Measurements from ENCODE around the gene FBXW8.

Gene FBXW8, protein sequence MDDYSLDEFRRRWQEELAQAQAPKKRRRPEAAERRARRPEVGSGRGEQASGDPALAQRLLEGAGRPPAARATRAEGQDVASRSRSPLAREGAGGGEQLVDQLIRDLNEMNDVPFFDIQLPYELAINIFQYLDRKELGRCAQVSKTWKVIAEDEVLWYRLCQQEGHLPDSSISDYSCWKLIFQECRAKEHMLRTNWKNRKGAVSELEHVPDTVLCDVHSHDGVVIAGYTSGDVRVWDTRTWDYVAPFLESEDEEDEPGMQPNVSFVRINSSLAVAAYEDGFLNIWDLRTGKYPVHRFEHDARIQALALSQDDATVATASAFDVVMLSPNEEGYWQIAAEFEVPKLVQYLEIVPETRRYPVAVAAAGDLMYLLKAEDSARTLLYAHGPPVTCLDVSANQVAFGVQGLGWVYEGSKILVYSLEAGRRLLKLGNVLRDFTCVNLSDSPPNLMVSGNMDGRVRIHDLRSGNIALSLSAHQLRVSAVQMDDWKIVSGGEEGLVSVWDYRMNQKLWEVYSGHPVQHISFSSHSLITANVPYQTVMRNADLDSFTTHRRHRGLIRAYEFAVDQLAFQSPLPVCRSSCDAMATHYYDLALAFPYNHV

DNA sequence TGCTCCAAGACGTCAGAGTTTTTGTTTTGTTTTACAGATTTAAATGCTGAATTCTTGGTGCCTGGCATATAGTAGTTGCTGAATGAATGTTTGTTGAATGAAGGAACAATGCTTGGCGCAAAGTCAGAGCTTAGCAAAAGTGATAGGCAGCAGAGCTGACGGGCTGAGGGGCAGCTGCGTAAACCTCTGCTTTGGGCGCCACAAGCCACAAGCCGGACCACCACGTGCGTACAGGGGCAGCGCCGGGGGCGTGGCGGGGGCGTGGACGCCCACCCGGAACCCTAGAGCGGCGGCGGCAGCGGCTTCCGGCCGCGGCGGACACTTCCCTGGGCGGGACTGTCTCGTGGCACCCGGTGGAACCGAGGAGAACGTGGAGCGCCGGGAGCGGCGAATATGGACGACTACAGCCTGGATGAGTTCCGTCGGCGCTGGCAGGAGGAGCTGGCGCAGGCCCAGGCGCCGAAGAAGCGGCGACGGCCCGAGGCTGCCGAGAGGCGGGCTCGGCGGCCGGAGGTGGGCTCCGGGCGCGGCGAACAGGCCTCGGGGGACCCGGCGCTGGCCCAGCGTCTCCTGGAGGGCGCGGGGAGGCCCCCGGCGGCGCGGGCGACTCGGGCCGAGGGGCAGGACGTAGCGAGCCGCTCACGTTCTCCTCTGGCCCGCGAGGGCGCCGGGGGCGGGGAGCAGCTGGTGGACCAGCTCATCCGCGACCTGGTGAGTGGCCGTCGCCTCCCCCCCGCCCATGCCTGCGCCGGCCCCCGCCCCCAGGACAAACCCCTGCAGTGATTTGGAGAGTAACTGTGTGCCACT, at the start of gene FBXW8:
Gene FBXW8 (plus strand): TSS at position 306 of the 807 bp plus-strand sequence. CDS start 88 bp downstream, at position 394.
- peak; percentile 64 for DNase-seq

DNA sequence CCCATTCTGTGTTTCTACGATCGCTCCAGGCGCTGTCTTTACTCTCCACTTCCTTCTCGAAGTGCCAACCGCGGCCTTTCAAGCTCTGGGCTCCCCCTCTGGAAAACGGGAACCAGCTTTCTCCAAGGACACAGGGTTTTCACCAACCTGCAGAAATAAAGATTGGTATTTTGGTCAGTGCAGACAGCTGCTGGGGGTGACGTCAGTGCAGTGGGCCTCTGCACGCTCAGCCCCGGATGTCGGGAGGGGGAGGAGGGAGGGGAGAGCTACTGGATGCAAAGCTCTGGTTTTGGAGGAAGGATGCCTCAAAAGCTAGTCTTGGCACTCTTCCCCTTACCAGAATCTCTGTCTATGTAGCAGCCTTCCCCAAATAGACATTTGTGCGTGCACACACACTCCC, 49.4 kb upstream of the FBXW8 start:
- no peak for DNase-seq

DNA sequence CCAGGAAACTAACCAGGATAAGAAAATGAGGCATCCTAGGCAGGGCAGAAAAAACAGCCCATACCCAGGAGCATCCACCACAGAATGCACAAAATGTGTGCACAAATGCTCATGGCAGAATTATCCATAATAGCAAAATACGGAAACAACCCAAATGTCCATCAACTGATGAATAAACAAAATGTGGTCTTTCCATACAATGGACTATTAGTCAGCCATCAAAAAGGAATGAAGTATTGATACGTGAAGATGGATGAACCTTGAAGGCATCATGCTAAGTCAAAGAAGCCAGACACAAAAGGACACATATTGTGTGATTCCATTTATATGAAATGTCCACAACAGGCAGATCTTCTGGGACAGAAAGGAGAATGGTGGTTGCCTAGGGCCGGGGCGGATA, 48.6 kb upstream of the FBXW8 start:
- no peak for DNase-seq

DNA sequence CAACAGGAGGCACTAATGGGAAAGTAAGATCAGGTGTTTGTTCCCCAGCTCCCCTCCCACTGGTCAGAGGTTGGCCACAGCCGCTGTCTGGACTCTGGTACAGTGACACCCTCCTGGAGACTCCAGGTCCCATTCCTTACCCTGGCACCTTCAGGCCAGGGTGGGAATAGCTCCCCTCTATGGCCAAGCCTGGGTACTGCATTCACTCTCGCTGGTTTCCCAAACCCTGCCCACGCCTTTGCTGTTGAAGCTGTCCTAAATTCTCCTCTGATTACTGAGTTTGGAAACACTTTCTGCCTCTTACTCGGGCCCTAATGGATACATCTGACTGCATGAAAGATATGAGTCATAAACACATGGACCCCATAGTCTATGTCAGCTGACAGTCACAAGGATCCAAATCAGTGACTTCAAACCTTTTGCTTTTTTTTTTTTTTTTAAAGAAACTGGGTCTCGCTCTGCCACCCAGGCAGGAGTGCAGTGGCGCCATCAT, 47.4 kb upstream of the FBXW8 start:
- DNase-seq = no peak

DNA sequence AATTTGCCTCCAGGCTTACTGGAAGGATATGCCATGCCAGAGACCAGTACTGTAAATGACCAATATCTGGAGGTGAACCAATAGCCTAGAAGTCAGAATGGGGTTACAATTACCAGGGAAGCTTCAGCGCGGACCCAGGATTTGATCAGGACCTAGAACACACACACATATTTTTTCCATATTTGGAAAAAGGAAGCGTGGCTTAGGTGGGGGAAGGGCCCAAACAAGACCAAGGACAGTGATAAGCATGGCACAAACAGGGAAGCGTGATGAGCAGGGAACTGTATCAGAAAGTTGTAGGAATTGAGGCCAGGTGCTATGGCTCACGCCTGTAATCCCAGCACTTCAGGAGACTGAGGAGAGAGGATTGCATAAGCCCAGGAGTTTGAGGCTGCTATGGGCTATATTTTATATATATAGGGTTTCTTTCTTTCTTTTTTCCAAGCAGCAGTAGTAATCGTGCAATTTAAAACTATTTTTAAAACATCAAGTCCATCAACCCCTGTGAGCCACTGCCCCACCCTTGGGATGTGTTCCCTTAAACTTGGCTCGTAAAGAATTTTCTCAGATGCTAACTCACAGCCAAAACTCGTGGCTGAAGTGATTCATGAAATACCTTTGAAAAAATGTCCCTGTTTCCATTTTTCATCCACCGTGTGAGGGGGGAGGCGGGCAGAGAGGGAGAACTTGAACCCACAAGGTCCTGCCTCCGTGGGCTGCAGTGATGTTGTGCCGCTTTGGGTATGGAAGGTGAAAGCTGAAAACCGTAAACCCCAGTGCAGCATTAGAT, 46.2 kb upstream of the FBXW8 start:
- DNase-seq = no peak

DNA sequence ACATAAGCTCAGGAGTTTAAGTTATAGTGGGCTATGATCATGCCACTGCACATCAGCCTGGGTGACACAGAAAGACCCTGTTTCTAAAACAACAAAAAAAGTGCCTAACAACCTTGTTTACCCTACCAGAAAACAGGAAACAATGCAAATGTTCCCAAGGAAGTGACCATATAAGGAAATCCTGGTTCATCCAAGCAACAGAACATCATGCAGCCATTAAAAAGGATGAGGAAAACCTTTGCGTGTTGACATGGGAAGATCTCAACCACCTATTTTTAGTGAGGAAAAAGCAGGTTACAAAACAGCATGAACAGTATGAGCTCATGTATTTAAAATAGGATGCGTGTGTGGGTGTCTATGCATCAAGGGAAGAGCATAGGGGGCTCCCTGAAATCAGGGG, 43.2 kb upstream of the FBXW8 start:
- no peak for DNase-seq

DNA sequence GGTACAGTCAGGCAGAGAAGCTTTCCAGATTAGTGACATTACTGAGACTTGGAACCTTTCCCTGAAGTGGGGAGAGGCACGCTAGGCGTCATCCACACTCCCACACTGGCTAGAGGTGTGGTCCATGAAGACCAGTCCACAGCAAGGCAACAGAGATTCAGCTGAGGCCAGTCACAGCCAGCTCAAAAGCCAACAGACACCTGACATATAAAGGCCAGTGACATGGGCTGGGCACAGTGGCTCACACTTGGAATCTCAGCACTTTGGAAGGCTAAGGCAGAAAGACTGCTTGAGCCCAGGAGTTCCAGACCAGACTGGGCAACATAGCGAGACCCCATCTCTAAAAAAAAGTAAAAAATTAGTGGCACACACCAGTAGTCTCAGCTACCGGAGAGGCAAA, 40.4 kb upstream of the FBXW8 start:
- DNase-seq = no peak

DNA sequence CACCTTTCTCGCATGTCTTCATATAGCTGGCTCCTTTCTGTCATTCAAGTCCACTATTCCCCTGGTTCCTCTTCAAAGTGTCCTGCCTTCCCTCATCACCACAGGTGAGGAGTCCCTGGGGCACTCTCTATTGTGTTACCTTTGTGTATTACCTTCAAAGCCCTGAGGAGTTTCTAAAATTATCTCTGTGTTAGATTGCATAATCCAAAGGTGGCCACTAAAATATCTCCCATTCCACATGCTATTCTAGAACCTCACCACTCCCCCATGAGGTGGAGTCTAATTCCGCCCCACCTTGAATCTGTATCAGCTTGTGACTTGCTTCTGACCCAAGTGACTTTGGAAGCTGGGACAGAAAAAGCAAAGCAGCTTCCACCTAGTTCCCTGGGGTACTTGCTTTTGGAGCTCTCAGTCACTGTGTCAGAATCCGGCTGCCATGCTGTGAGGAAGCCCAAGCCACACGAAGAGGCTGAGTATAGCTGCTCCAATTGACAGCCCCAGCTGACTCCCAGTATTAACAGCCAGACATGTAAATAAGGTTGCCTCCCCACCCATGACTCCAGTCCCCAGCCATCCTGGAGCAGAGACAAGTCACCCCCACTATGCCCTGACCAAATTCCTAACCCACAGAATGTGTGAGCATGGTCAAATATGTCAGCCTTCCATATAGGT, 36.3 kb upstream of the FBXW8 start:
- no peak for DNase-seq

DNA sequence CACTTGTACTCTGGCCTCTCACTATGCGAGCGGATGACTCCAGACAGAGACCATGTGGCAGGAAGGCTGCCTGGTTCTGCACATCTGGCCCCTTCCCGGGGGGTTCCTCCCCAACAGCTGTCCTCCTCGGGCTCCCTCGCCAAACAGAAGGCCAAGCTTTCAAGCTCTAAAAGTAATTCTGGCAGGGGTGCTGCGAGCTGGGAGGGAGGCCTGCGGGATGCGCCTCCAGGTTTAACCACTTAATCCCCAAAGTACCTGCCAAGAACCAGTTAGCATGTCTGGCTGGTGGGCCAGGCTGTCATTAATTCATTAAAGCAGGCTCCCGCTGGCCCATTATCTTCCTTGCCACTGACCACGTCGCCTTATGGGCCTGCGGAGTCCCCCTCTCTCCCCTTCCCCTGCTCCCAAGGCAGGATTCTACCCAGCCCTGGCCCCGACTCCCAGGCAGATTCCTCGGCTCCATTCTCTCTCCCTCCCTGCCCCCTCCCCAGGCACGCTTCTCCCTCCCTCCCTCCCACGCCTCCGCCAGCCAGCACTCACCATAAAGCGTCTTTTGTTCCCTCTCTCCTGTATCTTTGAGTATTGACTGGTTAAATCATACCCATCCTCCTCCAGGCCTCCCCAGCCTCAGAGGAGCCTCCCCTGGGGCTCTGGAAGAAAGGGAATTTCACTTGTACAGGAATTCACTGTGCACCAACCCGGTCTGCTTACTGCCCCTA, 34.4 kb upstream of the FBXW8 start:
- DNase-seq = no peak

DNA sequence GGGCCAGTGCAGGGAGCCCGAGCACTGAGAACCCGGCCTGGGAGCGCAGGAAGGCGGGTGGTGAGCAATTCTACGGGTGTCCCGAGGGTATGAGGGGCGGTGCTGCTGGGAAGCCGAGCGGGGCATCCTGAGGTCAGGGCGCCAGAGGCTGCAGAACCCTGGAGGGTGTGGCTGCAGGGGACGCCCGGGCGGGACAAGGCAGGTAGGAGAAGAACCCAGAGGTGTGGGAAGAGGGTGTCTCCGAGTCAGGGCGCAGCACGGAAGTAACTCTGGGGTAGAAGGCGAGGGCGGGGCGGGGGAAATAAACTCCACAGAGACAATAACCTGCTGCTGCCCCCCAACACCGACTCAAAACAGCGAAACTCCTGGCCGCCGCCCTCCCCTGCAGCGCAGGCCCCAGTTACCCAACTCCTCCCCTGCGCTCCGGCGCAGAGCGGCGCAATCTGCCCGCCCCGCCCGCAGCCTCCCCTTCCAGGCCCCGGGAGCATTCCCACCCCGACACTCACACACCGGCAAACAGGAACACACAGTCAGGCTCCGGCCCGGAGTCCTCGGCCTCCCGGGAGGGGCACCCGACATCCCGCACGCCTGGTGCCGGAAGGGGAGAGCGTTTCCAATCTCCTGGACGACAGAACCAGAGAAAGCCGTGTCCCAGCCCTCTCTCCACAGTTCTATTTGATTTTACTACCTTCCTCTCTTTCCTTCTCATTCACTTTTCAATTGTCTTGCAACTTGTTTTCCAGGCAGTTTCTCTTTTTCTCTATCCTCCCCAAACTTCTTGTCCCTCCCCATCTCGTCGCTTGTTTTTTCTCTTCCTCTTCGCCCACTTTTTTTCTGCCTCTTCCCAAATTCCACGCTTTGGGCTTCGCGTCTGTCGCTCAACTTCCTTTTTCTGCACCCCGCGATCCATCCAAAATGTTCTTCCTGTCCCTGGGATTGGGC, 31.9 kb upstream of the FBXW8 start:
- DNase-seq = no peak

DNA sequence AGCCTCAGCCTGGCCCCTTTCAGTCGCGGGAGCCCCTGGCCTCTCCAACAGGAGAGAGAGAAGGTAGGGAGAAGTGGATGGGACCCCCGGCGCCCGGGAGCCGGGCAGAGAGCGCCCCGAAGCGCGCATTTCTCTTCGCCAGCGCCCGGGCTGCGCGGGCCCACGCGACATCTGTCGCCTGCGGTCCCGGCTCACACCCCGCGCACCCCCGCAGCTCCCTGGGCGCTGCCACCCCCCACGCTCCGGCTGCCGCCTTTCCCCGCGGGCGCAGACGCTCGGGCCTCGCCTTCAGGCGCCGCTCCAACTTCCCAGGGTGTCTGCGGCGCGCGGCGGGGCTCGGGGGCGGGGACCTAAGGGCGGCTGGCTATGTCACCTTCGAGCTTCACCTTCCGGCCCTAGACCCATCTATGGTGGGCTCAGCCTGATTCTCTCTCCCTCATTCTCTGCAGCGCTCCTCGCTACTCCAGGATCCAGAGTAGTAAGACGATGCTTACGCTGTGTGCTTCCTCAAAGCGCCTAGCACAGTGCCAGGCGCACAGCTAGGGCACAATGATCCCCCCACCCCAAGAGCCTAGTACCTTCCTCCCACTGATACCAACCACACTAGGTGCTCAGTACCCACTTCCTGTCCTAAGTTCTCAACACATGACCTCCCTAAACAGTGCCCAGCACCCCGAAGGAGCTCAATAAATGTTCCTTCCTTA, 31.1 kb upstream of the FBXW8 start:
- DNase-seq = no peak

DNA sequence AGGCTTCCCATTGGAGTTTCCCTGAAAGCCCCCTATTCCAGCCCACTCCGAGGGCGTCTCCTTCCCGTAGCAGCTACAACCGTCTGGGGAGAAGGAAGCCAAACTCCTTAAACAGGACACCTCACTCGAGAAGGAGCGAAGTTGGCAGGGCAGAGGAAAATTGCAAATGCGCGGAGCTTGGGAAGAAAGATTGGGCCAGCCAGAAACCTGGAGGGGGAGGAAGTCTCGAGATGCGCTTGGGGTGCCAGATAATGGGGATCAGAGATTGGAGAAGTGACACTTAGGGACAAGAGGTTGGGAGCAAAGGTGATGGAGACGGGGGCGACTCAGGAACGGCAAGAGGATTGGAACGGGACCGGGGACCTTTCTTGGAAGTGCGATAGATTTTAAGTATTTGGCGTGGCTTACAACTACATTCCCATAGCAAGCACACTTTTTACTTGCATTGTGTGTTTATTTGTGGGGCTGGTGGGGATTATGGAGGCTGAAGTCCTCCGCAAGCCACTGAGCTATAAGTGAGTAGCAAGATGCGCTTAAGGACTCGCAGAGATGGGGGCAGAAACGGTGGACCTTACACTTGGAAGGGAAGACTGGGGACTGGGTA, 30.4 kb upstream of the FBXW8 start:
- DNase-seq = no peak

DNA sequence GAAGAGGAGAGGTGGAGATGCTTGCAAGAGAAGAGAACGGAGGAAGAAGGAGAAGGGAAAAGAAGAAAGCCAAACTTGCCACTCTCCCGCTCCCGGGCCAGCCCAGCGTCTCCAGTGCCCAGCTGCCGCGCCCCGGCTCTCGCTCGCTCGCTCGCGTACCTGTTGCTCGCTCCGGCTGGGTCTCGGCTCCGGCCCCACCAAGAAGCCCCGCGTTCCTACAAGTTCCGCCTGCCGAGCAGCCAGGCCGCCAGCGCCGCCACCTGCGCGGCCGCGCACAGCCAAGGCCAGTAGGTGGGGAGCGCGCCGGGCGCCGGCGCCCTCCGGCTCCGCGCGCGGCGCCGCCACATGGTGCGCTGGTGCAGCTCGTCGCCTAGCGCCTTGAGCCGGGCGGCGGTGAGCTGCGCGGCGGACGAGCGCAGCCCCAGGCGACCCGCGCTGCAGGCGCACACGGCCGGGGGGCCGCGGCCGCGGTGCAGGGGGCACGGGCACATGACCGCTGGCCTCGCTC, 29.9 kb upstream of the FBXW8 start:
- DNase-seq = peak; percentile 6

DNA sequence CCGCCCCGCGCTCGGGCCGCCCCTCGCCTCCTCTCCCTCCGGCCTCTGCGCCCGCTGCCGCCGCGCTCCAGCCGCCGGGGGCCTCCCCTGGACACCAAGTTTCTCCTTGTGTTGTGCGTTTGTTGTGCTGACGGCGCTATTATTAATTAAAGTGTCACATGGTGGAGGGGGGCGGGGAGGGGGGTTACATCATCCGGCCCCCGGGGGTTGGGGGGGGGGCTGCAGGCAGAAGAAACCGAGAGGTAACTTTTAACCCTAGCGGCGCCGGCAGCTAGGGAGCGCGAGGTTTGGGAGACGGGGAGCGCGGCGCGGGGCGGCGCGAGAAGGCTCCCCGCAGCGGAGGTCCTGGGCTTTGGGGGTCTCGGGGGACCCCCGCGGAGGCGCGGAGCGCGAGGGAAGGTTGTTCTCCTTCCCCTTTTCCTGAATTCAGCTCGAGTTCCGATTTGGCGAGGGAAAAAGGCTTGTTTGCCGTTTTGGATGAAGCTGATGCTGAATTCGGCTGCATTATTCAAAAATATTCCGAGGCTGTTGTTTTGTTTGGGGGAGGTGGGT, 29.3 kb upstream of the FBXW8 start, which contains the start of gene HRK:
Gene HRK (minus strand): TSS at position 117 of the 552 bp plus-strand sequence. CDS start 134 bp downstream, outside the sequence.
- no peak for DNase-seq

DNA sequence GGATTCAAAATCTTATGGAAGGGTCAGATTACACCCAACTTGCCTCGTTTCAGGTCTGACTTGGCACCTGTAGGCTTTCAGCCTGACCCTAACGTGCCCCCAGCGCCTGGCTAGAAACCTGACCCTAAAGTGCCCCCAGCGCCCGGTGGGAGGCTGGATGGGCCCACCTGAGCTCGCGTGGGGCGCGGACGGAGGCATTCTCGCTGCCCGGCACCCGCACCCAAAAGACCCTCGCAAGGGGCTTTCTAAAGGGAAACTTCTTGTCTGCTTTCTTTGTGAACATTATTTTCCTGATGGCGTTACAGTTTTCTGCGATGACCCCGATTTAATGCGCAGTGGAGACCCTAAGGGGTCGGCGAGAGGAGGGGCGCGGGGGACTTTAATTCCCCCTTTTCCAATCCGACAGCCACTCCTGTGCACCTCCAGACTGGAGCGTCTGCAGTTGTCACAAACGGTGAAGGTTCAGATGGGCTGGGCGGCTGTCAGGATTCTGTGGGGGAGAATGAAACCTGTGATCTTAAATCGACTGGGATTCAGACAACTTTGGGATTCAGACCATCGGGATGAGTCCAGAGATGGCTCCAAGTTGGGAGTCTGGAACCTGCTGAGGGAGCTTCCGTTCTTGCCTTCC, 28.8 kb upstream of the FBXW8 start:
- DNase-seq = no peak

DNA sequence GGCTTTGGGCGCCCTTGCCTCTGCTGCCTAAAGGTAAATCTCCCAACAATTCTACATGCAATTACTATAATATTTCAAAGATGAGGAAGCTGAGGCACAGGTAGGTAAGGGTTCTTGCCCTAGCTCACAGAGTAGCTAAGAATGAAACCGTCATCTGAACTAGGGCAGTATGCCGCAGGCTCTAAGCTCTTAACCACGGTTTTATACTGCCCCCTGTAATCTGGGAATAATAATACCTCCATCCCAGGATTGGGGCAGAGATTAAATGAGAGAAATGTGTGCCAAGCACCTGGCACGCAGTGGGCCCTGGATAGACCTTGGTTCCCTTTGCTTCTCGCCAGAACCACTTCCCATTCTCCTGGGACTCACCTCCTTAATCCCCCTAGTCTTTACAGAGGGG, 28.0 kb upstream of the FBXW8 start:
- DNase-seq = no peak

DNA sequence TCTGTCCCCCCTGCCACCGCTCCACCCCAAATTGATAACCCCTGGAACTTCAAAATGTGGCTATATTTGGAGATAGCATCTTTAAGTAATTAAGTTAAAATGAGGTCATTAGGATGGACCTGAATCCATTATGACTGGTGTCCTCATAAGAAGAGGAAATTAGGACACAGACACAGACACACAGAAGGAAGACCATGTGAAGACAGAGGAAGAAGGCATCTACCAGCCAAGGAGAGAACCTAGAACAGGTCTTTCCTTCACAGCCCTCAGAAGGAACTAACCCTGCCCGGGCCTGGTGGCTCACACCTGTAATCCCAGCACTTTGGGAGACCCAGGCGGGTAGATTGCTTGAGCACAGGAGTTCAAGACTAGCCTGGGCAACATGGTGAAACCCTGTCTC, 25.9 kb upstream of the FBXW8 start:
- DNase-seq = no peak

DNA sequence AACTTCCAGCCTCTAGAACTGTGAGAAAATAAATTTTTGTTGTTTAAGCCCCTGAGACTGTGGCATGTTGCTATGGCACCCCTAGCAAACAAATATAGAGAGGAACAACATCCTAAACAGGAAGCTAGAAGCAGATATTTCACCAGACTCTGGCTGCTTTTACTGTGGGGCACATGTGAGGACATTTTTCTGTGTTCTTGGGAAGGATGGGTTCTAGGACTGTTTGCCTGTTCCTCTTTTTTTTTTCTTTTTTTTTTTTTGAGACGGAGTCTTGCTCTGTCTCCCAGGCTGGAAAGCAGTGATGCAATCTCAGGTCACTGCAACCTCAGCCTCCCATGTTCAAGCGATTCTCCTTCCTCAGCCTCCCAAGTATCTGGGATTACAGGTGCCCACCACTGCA, 25.3 kb upstream of the FBXW8 start:
- no peak for DNase-seq
